Measurements from ENCODE around the gene PRKN.

DNA sequence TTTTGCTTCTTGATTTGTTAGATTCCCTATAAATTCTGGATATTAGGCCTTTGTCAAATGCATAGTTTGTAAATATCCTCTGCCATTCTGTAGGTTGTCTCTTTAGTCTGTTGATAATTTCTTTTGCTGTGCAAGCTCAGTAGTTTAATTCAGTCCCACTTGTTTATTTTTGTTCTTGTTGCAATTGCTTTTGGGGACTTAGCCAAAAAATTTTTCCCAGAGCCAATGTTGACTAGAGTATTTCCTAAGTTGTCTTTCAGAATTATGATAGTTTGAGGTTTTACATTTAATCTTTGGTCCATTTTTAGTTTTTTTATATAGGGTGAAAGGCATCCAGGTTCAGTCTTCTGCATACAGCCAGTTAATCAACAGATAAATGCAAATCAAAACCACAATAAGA lies 96.0 kb downstream of the PRKN start:
- TF ChIP-seq, protein P1, sequence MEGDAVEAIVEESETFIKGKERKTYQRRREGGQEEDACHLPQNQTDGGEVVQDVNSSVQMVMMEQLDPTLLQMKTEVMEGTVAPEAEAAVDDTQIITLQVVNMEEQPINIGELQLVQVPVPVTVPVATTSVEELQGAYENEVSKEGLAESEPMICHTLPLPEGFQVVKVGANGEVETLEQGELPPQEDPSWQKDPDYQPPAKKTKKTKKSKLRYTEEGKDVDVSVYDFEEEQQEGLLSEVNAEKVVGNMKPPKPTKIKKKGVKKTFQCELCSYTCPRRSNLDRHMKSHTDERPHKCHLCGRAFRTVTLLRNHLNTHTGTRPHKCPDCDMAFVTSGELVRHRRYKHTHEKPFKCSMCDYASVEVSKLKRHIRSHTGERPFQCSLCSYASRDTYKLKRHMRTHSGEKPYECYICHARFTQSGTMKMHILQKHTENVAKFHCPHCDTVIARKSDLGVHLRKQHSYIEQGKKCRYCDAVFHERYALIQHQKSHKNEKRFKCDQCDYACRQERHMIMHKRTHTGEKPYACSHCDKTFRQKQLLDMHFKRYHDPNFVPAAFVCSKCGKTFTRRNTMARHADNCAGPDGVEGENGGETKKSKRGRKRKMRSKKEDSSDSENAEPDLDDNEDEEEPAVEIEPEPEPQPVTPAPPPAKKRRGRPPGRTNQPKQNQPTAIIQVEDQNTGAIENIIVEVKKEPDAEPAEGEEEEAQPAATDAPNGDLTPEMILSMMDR (IDR thresholded peaks at IDR 0.05; ENCODE audit: low read length), result no peak
- no peak for TF ChIP-seq EZH2 (IDR thresholded peaks at IDR 0.05; ENCODE audit: borderline replicate concordance, low read length)

All from OCI-LY1 (cell line).